ENCODE measurements around the gene GFRA1. TPM values are rescaled to one million over a fixed set of nuclear protein-coding genes. Genes with fewer than 3 reads are reported as not detected.

Gene GFRA1
- total and polyA plus RNA-seq, 2 donors (not counting 3 experiments of a cell fraction or from before 2014, with no cell fraction given) = 0.22 to 0.88 TPM

DNA sequence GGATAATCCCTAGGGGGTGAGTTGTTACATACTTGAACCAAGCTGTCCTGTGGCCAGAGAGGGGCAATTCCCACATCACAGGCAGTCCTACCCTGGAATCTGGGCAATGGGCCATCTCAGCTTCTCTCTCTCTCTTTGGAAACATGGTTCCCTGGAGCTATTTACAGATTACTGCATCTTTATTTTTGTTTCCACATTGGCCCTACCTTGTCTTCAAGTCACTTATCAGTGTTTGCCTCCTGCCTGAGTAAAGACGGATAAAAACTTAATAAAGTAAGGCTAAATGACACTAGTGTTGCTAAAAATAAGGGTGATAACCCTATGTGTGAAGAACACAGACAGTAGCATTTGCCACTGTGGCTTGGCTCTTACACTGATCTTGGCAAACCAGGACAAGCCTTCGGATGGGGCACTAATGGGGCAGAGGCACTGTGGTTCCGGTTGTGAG is 228.2 kb downstream of the GFRA1 start:
- BruUV-seq (replicated peaks) = no TSS peak
- dilution Hi-C loops (cut with MboI; ENCODE audit: extremely low pct_ligation_motif_present, low sequenced_read_pairs) (no loop called here), intact Hi-C loops (cut with micrococcal nuclease) (no loop called here)
- Histone ChIP-seq H3K9me1 (replicated peaks; ENCODE audit: control insufficient read depth, extremely low read depth, insufficient read depth, low read length) (no peaks in the 10 kb centered on the region), H3K27me3 (ENCODE audit: control insufficient read depth in 2 of 2, insufficient read depth in 2 of 2, low read length in 2 of 2) (no peaks in the 10 kb centered on the region), H3K79me2 (ENCODE audit: control insufficient read depth, insufficient read depth, low read length) (no peaks in the 10 kb centered on the region), H3K36me3 (ENCODE audit: control insufficient read depth in 2 of 2, extremely low read depth in 1 of 2, insufficient read depth in 2 of 2, low read length in 2 of 2) (no peaks in the 10 kb centered on the region), H3K9ac (replicated peaks; ENCODE audit: extremely low read depth, insufficient read depth, low read length) (no peak overlapping the region), H3K4me1 (ENCODE audit: control insufficient read depth, extremely low read depth, insufficient read depth, low read length) (no peaks in the 10 kb centered on the region), H3K27ac (ENCODE audit: insufficient read depth, low read depth, low read length) (no peak overlapping the region), H2AFZ (ENCODE audit: low read depth, low read length) (no peak overlapping the region), H3K4me3 (replicated peaks in 1 of 3; ENCODE audit: insufficient read depth in 1 of 3, low read depth in 1 of 3, low read length in 3 of 3) (no peak overlapping the region), H4K20me1 (replicated peaks; ENCODE audit: control insufficient read depth, extremely low read depth, insufficient read depth, low read length) (no peaks in the 10 kb centered on the region), H3K9me3 (replicated peaks; ENCODE audit: control insufficient read depth, insufficient read depth, low read length) (no peaks in the 10 kb centered on the region), H3K4me2 (ENCODE audit: insufficient read depth, low read length) (no peak overlapping the region)
- CTCF ChIA-PET = no interaction called here
- no peak for DNase-seq (ENCODE audit: low read depth, low spot score)
- POLR2A ChIA-PET = no interaction called here
- no peak for TF ChIP-seq JUN (IDR thresholded peaks at IDR 0.05; ENCODE audit: borderline replicate concordance, insufficient read depth, insufficient read length, low read depth)
- no peak for FAIRE-seq

DNA sequence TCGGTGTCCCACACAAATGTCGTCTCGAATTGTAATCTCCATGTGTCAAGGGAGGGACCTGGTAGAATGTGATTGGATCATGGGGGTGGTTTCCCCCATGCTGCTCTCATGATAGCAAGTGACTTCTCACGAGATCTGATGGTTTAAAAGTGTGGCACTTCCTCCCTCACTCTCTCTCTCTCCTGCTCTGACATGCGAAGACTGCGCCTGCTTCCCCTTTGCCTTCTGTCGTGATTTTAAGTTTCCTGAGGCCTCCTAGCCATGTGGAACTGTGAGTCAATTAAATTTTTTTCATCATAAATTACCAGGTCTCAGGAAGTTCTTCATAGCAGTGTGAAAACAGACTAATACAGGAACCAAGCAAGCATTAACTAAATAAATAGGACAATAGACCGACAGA is 229.1 kb downstream of the GFRA1 start:
- FAIRE-seq = no peak

More for the DNA sequence above, 229.1 kb downstream of the GFRA1 start:
- ChIA-PET CTCF (no interaction called here), POLR2A (no interaction called here)
- Histone ChIP-seq H4K20me1 (replicated peaks; ENCODE audit: control insufficient read depth, extremely low read depth, insufficient read depth, low read length) (no peaks in the 10 kb centered on the region), H3K4me3 (replicated peaks in 1 of 3; ENCODE audit: insufficient read depth in 1 of 3, low read depth in 1 of 3, low read length in 3 of 3) (no peak overlapping the region), H2AFZ (ENCODE audit: low read depth, low read length) (no peak overlapping the region), H3K9me1 (replicated peaks; ENCODE audit: control insufficient read depth, extremely low read depth, insufficient read depth, low read length) (no peaks in the 10 kb centered on the region), H3K79me2 (ENCODE audit: control insufficient read depth, insufficient read depth, low read length) (no peaks in the 10 kb centered on the region), H3K4me2 (ENCODE audit: insufficient read depth, low read length) (no peak overlapping the region), H3K36me3 (ENCODE audit: control insufficient read depth in 2 of 2, extremely low read depth in 1 of 2, insufficient read depth in 2 of 2, low read length in 2 of 2) (no peaks in the 10 kb centered on the region), H3K9ac (replicated peaks; ENCODE audit: extremely low read depth, insufficient read depth, low read length) (no peak overlapping the region), H3K27ac (ENCODE audit: insufficient read depth, low read depth, low read length) (no peak overlapping the region), H3K4me1 (ENCODE audit: control insufficient read depth, extremely low read depth, insufficient read depth, low read length) (no peaks in the 10 kb centered on the region), H3K27me3 (ENCODE audit: control insufficient read depth in 2 of 2, insufficient read depth in 2 of 2, low read length in 2 of 2) (no peaks in the 10 kb centered on the region), H3K9me3 (replicated peaks; ENCODE audit: control insufficient read depth, insufficient read depth, low read length) (no peaks in the 10 kb centered on the region)
- TF ChIP-seq FOS (IDR thresholded peaks at IDR 0.05; ENCODE audit: borderline replicate concordance, insufficient read depth, low read length) (no peak), GATA2 (IDR thresholded peaks at IDR 0.05; ENCODE audit: insufficient read depth, insufficient read length, low read depth, low read length) (no peak), JUN (IDR thresholded peaks at IDR 0.05; ENCODE audit: borderline replicate concordance, insufficient read depth, insufficient read length, low read depth) (no peak), POLR2A (IDR thresholded peaks at IDR 0.05; ENCODE audit: low read depth, low read length) (no peak), EZH2 (IDR thresholded peaks at IDR 0.05; ENCODE audit: borderline replicate concordance, low read depth, low read length, severe bottlenecking) (no peak), POLR2AphosphoS5 (IDR thresholded peaks at IDR 0.05; ENCODE audit: insufficient read depth, low read depth, low read length) (no peak), MYC (IDR thresholded peaks at IDR 0.05; ENCODE audit: low read depth, low read length) (no peak)
- TF ChIP-seq, protein P1, sequence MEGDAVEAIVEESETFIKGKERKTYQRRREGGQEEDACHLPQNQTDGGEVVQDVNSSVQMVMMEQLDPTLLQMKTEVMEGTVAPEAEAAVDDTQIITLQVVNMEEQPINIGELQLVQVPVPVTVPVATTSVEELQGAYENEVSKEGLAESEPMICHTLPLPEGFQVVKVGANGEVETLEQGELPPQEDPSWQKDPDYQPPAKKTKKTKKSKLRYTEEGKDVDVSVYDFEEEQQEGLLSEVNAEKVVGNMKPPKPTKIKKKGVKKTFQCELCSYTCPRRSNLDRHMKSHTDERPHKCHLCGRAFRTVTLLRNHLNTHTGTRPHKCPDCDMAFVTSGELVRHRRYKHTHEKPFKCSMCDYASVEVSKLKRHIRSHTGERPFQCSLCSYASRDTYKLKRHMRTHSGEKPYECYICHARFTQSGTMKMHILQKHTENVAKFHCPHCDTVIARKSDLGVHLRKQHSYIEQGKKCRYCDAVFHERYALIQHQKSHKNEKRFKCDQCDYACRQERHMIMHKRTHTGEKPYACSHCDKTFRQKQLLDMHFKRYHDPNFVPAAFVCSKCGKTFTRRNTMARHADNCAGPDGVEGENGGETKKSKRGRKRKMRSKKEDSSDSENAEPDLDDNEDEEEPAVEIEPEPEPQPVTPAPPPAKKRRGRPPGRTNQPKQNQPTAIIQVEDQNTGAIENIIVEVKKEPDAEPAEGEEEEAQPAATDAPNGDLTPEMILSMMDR (IDR thresholded peaks at IDR 0.05; ENCODE audit: extremely low read depth in 1 of 2, insufficient read depth in 1 of 2, low read depth in 1 of 2, low read length in 2 of 2) = no peak
- TF ChIP-seq, protein P2, sequence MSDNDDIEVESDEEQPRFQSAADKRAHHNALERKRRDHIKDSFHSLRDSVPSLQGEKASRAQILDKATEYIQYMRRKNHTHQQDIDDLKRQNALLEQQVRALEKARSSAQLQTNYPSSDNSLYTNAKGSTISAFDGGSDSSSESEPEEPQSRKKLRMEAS (IDR thresholded peaks at IDR 0.05; ENCODE audit: insufficient read depth, insufficient read length) = no peak
- dilution Hi-C loops (cut with MboI; ENCODE audit: extremely low pct_ligation_motif_present, low sequenced_read_pairs) = no loop called here
- no peak for DNase-seq (ENCODE audit: low read depth, low spot score)
- intact Hi-C loops (cut with micrococcal nuclease) = no loop called here
- no TSS peak for BruUV-seq (replicated peaks)
